Suprapubic skin (tissue), 4 donors: Measurements from ENCODE around the gene MROH2A.

Source experiments
- CTCF ChIP-seq, 2 donors: fragments of 200-600 bp in 1 of 2; fragments of 450-650 bp in 1 of 2; sonication (generic) in 1 of 2; IDR thresholded peaks; one replicate each; pipeline ENCODE4 v1.5.1; 2016 to 2019; ENCODE audit warnings: antibody characterized with exemption in 2 of 2, mild to moderate bottlenecking in 1 of 2, moderate library complexity in 1 of 2
- EP300 ChIP-seq: sonication (generic); formaldehyde crosslinking; IDR thresholded peaks from one replicate; pipeline ENCODE4 v1.6.1; 2017; ENCODE audit warnings: antibody characterized with exemption
- POLR2A ChIP-seq, 2 donors: fragments of 450-650 bp; IDR thresholded peaks; one replicate each; pipeline ENCODE4 v1.6.1; 2017; ENCODE audit warnings: antibody characterized with exemption in 2 of 2, mild to moderate bottlenecking in 2 of 2, moderate library complexity in 2 of 2
- POLR2AphosphoS5 ChIP-seq, 3 donors: sonication (generic); formaldehyde crosslinking; IDR thresholded peaks; one replicate each; pipeline ENCODE4 v1.6.1; 2017; ENCODE audit warnings: antibody characterized with exemption in 3 of 3

- TF ChIP-seq POLR2AphosphoS5 (IDR thresholded peaks at IDR 0.05) = no peak
- no peak for TF ChIP-seq CTCF (IDR thresholded peaks at IDR 0.05)
- no peak for TF ChIP-seq EP300
- no peak for TF ChIP-seq POLR2A (IDR thresholded peaks at IDR 0.05)
Observed at GRCh38 chr2:233815861-233816260, 37.7 kb downstream of the MROH2A start.
